Progenitor cell of endocrine pancreas (in vitro differentiated cells): ENCODE measurements around the gene JPT1. TPM values are rescaled to one million over a fixed set of nuclear protein-coding genes. Genes with fewer than 3 reads are reported as not detected.
A peak's percentile ranks its signal among the peaks of the same experiment; 100 is the strongest.

Experiments
- DNase-seq: peaks from one replicate; pipeline ENCODE4 v3.0.0; 2021; ENCODE audit warnings: low spot score; ENCODE audit not compliant: unreplicated experiment
- H3K27ac Mint-ChIP-seq: 2 replicates; pipeline ENCODE4 v1.8.0; 2021; ENCODE audit warnings: mild to moderate bottlenecking, moderate library complexity, mixed read lengths
- H3K27me3 Mint-ChIP-seq: 2 replicates; pipeline ENCODE4 v1.8.0; 2021; ENCODE audit warnings: mixed read lengths
- H3K36me3 Mint-ChIP-seq: 2 replicates; pipeline ENCODE4 v1.8.0; 2022; ENCODE audit warnings: mixed read lengths; ENCODE audit not compliant: insufficient read depth
- H3K4me1 Mint-ChIP-seq: 2 replicates; pipeline ENCODE4 v1.8.0; 2021; ENCODE audit warnings: low read depth, mixed read lengths
- H3K4me3 Mint-ChIP-seq: 2 replicates; pipeline ENCODE4 v1.8.0; 2021; ENCODE audit warnings: low read depth, mild to moderate bottlenecking, moderate library complexity, mixed read lengths
- H3K9me3 Mint-ChIP-seq: 2 replicates; pipeline ENCODE4 v1.8.0; 2021; ENCODE audit warnings: low read depth, mixed read lengths
- total RNA-seq: library from RNA; stranded (reverse); gene quantifications from 2 replicates; pipeline ENCODE4 v1.2.1, GENCODE V29; 2021
- TF ChIP-seq, protein P1 (sequence below): fragments of 200-600 bp; sonication (generic); IDR thresholded peaks from one replicate; pipeline ENCODE4 v1.5.0; 2021; ENCODE audit warnings: antibody characterized with exemption, mild to moderate bottlenecking; ENCODE audit not compliant: unreplicated experiment

The JPT1 gene
- total RNA-seq, 1 donor from 2014 or later = 202 TPM

DNA sequence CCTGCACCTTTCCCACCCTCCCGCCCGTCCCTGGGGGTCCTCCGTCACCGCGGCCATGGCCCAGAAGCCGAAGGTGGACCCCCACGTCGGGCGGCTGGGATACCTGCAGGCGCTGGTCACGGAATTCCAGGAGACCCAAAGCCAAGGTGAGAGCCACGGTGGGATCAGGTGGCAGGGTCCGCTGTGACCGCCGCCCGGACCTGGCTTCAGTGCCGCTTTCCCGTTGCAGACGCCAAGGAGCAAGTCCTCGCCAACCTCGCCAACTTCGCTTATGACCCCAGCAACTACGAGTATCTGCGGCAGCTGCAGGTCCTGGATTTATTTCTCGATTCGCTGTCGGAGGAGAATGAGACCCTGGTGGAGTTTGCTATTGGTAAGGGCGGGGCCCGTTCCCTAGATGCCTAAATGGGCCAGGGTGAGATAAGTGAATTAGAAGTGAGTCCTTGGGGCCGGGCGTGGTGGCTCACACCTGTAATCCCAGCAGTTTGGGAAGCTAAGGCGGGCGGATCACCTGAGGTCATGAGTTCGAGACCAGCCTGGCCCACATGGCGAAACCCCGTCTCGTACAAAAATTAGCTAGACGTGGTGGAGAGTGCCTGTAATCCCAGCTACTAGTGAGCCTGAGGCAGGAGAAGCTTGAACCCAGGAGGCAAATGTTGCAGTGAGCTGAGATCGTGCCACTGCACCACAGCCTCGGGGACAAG, 43.9 kb downstream of the JPT1 start:
- Mint-ChIP-seq H3K27ac (peak overlapping the region; percentile 95), H3K27me3 (peaks cover 9% of the 10 kb centered on the region), H3K9me3 (no peaks in the 10 kb centered on the region), H3K4me3 (peak overlapping the region; percentile 86), H3K4me1 (peaks cover 15% of the 10 kb centered on the region), H3K36me3 (peaks cover 10% of the 10 kb centered on the region)
- DNase-seq = no peak
- TF ChIP-seq, protein P1, sequence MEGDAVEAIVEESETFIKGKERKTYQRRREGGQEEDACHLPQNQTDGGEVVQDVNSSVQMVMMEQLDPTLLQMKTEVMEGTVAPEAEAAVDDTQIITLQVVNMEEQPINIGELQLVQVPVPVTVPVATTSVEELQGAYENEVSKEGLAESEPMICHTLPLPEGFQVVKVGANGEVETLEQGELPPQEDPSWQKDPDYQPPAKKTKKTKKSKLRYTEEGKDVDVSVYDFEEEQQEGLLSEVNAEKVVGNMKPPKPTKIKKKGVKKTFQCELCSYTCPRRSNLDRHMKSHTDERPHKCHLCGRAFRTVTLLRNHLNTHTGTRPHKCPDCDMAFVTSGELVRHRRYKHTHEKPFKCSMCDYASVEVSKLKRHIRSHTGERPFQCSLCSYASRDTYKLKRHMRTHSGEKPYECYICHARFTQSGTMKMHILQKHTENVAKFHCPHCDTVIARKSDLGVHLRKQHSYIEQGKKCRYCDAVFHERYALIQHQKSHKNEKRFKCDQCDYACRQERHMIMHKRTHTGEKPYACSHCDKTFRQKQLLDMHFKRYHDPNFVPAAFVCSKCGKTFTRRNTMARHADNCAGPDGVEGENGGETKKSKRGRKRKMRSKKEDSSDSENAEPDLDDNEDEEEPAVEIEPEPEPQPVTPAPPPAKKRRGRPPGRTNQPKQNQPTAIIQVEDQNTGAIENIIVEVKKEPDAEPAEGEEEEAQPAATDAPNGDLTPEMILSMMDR = no peak

DNA sequence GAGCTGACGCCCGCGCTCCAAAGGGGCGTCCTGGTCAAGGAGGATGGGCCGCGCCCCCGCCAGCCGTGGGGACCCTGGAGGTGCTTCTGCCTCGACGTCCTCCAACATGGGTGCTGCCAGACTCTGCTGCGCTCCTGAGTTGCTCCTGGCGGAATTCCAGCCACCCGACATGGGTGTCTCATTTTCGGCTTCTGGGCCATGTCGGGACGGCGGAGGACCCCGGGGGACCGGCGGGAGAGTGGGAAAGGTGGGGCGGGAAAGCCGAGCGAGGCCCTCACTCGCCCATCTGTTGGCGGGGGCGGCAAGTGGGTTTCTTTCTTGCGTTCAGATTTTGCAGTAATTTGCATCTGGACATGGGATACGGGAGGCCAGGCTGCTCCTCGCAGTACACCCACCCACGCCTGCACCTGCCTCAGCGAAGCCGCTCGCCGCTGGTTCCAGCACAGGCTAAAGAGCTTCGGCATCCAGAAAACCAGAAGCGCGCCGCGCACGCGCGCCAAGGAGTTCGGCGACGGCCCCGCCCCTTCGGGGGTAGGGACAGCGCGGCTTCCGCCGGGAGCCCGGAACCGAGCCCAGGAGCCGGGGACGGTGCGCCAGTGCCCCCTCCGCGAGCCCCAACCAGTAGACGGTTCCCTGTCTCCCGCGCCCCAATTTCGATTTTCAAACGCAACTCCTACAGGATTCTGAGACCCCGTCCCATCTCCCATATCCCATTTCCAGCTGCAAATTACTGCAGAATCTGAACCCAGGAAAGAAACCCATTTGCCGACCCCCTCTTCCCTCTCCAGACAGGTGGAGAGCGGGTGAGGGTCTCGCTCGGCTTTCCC, 44.7 kb downstream of the JPT1 start, which contains the start of gene ARMC7:
Gene ARMC7, plus strand, starts transcription at position 563 of the 827 bp plus-strand sequence. CDS start 320 bp downstream, outside the sequence.
- Mint-ChIP-seq H3K9me3 (no peaks in the 10 kb centered on the region), H3K4me1 (peaks cover 15% of the 10 kb centered on the region), H3K36me3 (peaks cover 10% of the 10 kb centered on the region), H3K4me3 (peak within 1 kb of the TSS; percentile 86), H3K27ac (peak within 1 kb of the TSS; percentile 95), H3K27me3 (peaks cover 9% of the 10 kb centered on the region)
- TF ChIP-seq, protein P1 = no peak
- peak; percentile 82 for DNase-seq

DNA sequence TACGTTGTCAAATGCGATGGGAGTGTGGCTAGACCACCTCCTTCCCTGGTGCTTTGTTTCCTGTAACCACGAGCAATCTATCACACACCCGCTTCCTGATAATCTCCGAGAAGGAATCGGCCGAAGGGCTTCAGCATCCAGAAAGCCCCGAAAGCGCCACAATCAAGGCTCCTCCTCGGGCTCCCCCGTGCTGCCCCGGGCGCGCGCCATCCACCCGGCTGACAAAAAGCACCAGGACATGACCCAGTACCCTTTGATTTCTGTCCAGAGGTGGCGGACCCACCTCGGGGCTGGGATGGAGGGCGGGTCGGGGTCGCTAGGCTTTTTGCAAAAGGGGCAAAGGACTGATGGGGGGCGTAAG, 45.3 kb downstream of the JPT1 start:
- H3K4me1 Mint-ChIP-seq = peaks cover 12% of the 10 kb centered on the region
- DNase-seq = no peak
- no peaks in the 10 kb centered on the region for H3K9me3 Mint-ChIP-seq
- TF ChIP-seq, protein P1 = no peak
- peaks cover 7% of the 10 kb centered on the region for H3K36me3 Mint-ChIP-seq
- no peak overlapping the region for H3K27ac Mint-ChIP-seq
- peak overlapping the region; percentile 86 for H3K4me3 Mint-ChIP-seq
- peaks cover 9% of the 10 kb centered on the region for H3K27me3 Mint-ChIP-seq

DNA sequence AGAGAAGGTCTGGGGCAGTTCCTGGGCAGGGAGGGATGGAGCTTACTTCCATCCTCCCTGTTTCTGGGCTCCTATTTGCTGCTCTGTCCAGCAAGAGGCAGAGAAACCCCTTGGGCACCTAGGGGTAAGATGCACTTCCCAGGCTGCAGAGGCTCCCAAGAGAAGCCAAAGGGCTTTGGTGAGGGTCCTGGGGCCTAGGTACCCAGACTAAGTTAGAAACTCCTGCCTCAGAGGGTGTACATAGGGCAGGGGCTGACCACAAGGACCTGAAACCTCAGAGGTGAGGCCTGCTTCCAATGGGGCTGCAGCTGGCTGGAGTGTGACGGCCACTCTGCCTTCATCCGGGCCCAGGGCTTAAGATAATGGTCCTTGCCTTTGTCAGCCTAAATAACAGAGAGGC, 46.1 kb downstream of the JPT1 start:
- DNase-seq = no peak
- TF ChIP-seq, protein P1 = no peak
- H3K27ac Mint-ChIP-seq = no peak overlapping the region
- H3K27me3 Mint-ChIP-seq = peaks cover 9% of the 10 kb centered on the region
- H3K9me3 Mint-ChIP-seq = no peaks in the 10 kb centered on the region
- H3K4me1 Mint-ChIP-seq = peaks cover 11% of the 10 kb centered on the region
- peaks cover 7% of the 10 kb centered on the region for H3K36me3 Mint-ChIP-seq
- H3K4me3 Mint-ChIP-seq = peak overlapping the region; percentile 86
